ENCODE data around the gene CKS2.

GRCh38 chr9:89284076-89284475 lies 26.9 kb upstream of the CKS2 start:
- TF ChIP-seq CTCF (IDR thresholded peaks at IDR 0.05) (no peak), POLR2AphosphoS5 (IDR thresholded peaks at IDR 0.05) (no peak), EP300 (IDR thresholded peaks at IDR 0.05; ENCODE audit: low read depth) (no peak)
